ENCODE measurements around the gene PRAMEF1. TPM values are rescaled to one million over a fixed set of nuclear protein-coding genes. Genes with fewer than 3 reads are reported as not detected.
"Not testable (repeated sequence)": the region's sequence is repeated elsewhere in the genome, so short reads cannot be mapped to it uniquely, and the experiment has no call there.

The PRAMEF1 gene
- polyA plus RNA-seq, 1 donor (not counting 4 experiments of a cell fraction or from before 2014, with no cell fraction given), result not detected

DNA sequence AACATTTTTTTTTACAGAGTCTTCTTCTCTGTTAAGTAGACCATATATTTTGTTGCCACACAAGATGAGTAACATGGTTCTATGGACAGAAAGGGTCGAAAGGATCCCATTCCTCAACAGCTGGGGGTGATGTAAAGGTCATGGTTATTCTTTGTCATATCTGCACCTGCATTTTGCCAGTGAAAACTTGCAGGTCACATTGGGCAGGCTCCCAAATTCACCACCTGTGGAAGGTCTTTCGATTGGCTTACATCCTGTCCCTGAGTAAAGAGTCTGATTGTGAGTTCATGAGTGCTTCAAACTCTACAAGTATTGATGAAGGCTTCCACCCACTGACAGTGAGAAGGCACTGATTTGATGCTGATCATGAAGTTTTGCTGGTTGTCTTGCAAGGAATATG lies 42.1 kb downstream of the PRAMEF1 start:
- DNase-seq (ENCODE audit: low read depth, low spot score); H3K4me2 ChIP-seq (ENCODE audit: control insufficient read depth, extremely low read depth, insufficient read depth, low read depth, low read length); H3K9me1 ChIP-seq (ENCODE audit: control insufficient read depth, extremely low read depth, insufficient read depth, low read length); H3K27ac ChIP-seq (ENCODE audit: control insufficient read depth, insufficient read depth, low read length); H3K4me1 ChIP-seq (ENCODE audit: control insufficient read depth, extremely low read depth, insufficient read depth, low read length); H3K9ac ChIP-seq (ENCODE audit: control insufficient read depth, extremely low read depth, insufficient read depth, low read length); H3K9me3 ChIP-seq (ENCODE audit: control insufficient read depth, low read depth, low read length); H2AFZ ChIP-seq (ENCODE audit: control insufficient read depth, low read length); H3K36me3 ChIP-seq (ENCODE audit: control insufficient read depth in 2 of 2, extremely low read depth in 1 of 2, insufficient read depth in 2 of 2, low read length in 2 of 2); FAIRE-seq; H4K20me1 ChIP-seq (ENCODE audit: control insufficient read depth, extremely low read depth, insufficient read depth, low read length); H3K4me3 ChIP-seq (ENCODE audit: control insufficient read depth in 2 of 3, extremely low read depth in 1 of 3, insufficient read depth in 2 of 3, low read depth in 1 of 3, low read length in 3 of 3); H3K27me3 ChIP-seq (ENCODE audit: control insufficient read depth, extremely low read depth, insufficient read depth, low read length); H3K79me2 ChIP-seq (ENCODE audit: control insufficient read depth, insufficient read depth, low read length); dilution Hi-C loops (cut with MboI; ENCODE audit: extremely low pct_ligation_motif_present, low sequenced_read_pairs): not testable (repeated sequence)

Other genes starting within 250 kb of the PRAMEF1 start
- 10.7 to 15.3 TPM (median 14.1 TPM) in 3 replicates for gene DHRS3, start 173.2 kb upstream of the PRAMEF1 start, polyA plus RNA-seq
- gene AADACL4, start 147.3 kb upstream of the PRAMEF1 start, polyA plus RNA-seq, result not detected in 3 replicates
- 0.03 TPM in 1 of 3 replicates, not detected in the others for gene AADACL3, start 75.3 kb upstream of the PRAMEF1 start, polyA plus RNA-seq
- gene CFAP107, start 45.2 kb upstream of the PRAMEF1 start, polyA plus RNA-seq, result not detected in 3 replicates
- gene PRAMEF12, start 17.7 kb upstream of the PRAMEF1 start, polyA plus RNA-seq, result not detected in 3 replicates
- gene PRAMEF11, start 40.0 kb downstream of the PRAMEF1 start, polyA plus RNA-seq, result not detected in 3 replicates
- not detected in 3 replicates for gene HNRNPCL1, start 57.3 kb downstream of the PRAMEF1 start, polyA plus RNA-seq
- gene PRAMEF2, start 65.7 kb downstream of the PRAMEF1 start, polyA plus RNA-seq, result not detected in 3 replicates
- gene PRAMEF4, start 94.8 kb downstream of the PRAMEF1 start, polyA plus RNA-seq, result not detected in 3 replicates
- not detected in 3 replicates for gene PRAMEF10, start 106.9 kb downstream of the PRAMEF1 start, polyA plus RNA-seq
- not detected in 3 replicates for gene PRAMEF7, start 125.2 kb downstream of the PRAMEF1 start, polyA plus RNA-seq
- not detected in 3 replicates for gene PRAMEF6, start 156.2 kb downstream of the PRAMEF1 start, polyA plus RNA-seq

Measured in keratinocyte (primary cell).